ES-I3 (cell line): ENCODE results near the gene NOTCH1.

Experiments
- H3K36me3 ChIP-seq: 2 replicates; pipeline ENCODE4 v1.6.1; 2013; ENCODE audit warnings: mild to moderate bottlenecking, low read length, control low read depth, moderate library complexity; ENCODE audit not compliant: insufficient read depth
- H3K4me1 ChIP-seq: 2 replicates; pipeline ENCODE4 v1.6.1; 2013; ENCODE audit warnings: mild to moderate bottlenecking, control low read depth, low read length; ENCODE audit not compliant: insufficient read depth
- H3K9ac ChIP-seq: 2 replicates; pipeline ENCODE4 v1.6.1; 2013; ENCODE audit warnings: low read depth, mild to moderate bottlenecking, low read length, moderate library complexity
- H3K9me3 ChIP-seq: 2 replicates; pipeline ENCODE4 v1.6.1; 2013; ENCODE audit warnings: mild to moderate bottlenecking, low read length, moderate library complexity; ENCODE audit not compliant: control insufficient read depth, insufficient read depth

Gene NOTCH1

DNA sequence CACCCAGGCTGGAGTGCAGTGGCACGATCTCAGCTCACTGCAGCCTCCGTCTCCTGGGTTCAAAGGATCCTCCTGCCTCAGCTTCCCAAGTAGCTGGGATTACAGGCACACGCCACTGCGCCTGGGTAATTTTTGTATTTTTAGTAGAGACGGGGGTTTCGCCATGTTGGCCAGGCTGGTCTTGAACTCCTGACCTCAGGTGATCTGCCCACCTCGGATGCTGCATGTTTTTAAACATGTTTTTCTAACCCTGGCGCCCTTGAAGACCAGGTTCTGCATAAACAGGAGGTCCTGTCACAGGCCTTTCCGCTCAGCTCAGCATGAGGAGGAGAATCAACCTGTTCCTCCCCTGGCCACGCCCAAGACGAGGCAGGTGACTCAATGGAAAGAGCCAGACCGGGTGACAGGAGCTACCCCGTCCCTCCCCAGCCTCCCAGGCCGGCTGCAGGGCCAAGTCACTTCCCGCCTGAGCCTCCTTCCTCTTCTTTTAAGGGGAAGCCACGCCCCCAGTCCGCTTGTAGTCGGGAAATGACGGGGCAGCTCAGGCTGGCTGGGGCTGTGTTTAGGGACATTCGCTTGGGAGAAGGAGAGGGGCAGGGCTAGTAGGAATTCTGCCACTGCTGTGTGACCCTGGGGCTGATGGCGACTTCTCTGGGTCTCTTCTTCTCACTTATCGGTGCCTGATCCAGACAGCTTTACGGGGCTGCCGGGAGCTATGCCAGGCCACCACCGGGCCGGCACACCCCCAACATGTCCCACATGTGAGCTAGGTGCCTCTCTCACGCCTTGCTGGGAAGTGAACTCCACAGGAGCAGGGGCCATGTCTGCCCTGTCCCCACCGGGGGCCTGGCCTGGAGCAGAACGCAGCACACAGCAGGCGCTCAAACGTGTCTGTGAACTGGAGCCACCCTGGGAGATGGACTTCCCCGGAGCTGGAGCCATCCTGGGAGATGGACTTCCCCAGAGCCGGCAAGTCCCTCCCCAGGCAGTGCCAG lies 6.1 kb downstream of the NOTCH1 start:
- no peaks in the 10 kb centered on the region for H3K9me3 ChIP-seq
- H3K4me1 ChIP-seq = peaks cover 14% of the 10 kb centered on the region
- peaks cover 4% of the 10 kb centered on the region; the same call in 1 of the 2 replicates for H3K36me3 ChIP-seq
- no peak overlapping the region for H3K9ac ChIP-seq

GRCh38 chr9:136538599-136539426 lies 7.0 kb downstream of the NOTCH1 start:
- Histone ChIP-seq H3K36me3 (peaks cover 4% of the 10 kb centered on the region; the same call in 1 of the 2 replicates), H3K9me3 (no peaks in the 10 kb centered on the region), H3K9ac (no peak overlapping the region), H3K4me1 (peaks cover 14% of the 10 kb centered on the region)

DNA sequence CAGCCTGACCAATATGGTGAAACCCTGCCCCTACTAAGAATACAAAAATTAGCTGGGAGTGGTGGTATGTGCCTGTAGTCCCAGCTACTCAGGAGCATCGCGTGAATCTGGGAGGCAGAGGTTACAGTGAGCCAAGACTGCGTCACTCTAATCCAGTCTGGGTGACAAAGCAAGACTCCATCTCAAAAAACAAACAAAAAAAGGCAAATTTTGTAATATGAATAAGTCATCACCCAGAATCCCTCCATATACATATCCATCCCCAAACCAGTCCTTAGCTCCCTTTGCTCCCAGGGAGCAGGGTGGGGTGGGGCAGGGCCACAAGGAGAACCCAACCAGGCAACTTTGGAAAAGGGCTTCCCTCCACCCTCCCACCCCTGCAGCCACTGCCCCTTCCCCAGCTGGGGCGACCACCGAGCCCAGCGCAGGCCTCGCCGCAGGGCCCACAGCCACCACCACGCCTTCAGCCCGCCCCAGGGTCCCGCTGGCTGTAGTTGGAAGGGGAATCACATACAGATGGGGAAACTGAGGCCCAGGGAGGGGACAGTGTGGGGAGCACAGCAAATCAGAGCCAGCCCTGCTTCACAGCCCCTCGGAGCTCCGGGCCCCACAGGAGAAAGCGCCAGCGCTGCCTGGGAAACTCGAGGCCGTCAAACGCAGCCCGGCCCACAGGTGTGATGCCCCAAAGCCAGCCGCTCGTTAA lies 7.8 kb downstream of the NOTCH1 start:
- Histone ChIP-seq H3K4me1 (peaks cover 14% of the 10 kb centered on the region), H3K9ac (no peak overlapping the region), H3K36me3 (peaks cover 2% of the 10 kb centered on the region; the same call in 1 of the 2 replicates), H3K9me3 (no peaks in the 10 kb centered on the region)

- Histone ChIP-seq H3K36me3 (no peaks in the 10 kb centered on the region; the same call in 1 of the 2 replicates), H3K9me3 (no peaks in the 10 kb centered on the region), H3K9ac (no peak overlapping the region), H3K4me1 (peaks cover 14% of the 10 kb centered on the region)
Observed at GRCh38 chr9:136537411-136537810, 8.4 kb downstream of the NOTCH1 start.

DNA sequence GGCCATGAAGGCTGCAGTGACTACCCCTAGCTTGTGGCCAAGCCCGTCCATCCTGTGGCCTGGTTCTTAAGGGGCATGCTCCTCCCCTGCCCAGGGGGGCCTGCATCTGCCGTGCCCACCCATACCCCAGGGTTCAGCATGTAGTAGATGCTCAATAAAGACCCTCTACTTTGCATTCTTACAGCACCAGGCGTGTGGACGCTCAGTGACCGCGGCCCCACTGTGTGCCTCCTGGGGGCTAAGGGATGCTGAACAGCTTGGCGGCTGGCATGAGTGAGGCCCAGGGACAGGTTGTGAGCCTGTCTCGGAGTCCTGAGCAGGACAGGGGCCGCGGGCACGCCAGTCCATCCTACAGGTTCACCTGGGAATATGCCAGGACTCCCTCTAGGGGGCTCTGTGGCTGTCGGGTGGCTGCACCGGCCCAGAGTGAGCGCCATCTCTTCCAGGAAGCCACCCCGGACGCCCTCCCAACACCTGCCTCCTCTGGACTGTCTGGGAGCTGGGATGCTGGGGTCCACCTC lies 9.1 kb downstream of the NOTCH1 start:
- Histone ChIP-seq H3K9me3 (no peaks in the 10 kb centered on the region), H3K9ac (no peak overlapping the region), H3K4me1 (peaks cover 14% of the 10 kb centered on the region), H3K36me3 (no peaks in the 10 kb centered on the region; the same call in 1 of the 2 replicates)

DNA sequence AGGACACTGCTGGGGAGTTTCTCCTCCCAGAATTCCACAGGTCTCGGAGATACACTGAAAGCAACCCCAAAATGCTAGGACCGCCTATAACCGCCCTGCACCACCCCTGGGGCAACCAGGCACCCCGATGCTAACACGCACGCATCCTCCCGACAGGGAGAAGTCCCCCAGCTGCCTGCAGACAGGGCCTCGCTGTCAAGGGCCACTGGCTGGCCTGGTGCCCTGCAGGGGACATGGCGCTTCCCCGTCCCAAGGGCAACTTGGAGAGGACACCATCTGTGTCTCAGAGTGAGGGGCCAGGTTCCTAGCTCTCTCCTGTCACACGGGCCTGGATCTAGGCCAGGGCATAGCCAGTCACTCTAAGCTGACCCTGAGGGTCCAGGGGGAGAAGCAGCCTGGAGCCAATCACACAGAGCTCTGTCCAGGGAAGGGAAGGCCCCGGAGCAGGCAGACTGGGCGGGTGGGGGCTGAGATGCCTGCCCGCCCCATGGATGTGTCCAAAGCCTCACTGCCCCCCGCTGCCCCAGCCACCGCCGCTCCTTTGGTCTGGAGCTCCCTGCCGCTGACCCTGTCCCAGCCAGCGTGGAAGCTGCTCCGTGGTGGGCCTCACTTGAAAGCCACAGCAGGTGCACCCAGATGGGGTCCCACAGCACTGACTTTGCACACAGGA lies 9.7 kb downstream of the NOTCH1 start:
- no peak overlapping the region for H3K9ac ChIP-seq

GRCh38 chr9:136535070-136535469 lies 10.8 kb downstream of the NOTCH1 start:
- H3K4me1 ChIP-seq = peaks cover 8% of the 10 kb centered on the region
- H3K9ac ChIP-seq = no peak overlapping the region
- no peaks in the 10 kb centered on the region for H3K36me3 ChIP-seq
- H3K9me3 ChIP-seq = no peaks in the 10 kb centered on the region

More for the DNA sequence above, 9.7 kb downstream of the NOTCH1 start:
- H3K4me1 ChIP-seq = peaks cover 14% of the 10 kb centered on the region
- H3K36me3 ChIP-seq = no peaks in the 10 kb centered on the region
- no peaks in the 10 kb centered on the region for H3K9me3 ChIP-seq

GRCh38 chr9:136534366-136534765 lies 11.5 kb downstream of the NOTCH1 start:
- Histone ChIP-seq H3K9ac (no peak overlapping the region), H3K36me3 (no peaks in the 10 kb centered on the region), H3K4me1 (peaks cover 1% of the 10 kb centered on the region; the same call in 1 of the 2 replicates), H3K9me3 (no peaks in the 10 kb centered on the region)

- H3K4me1 ChIP-seq = no peaks in the 10 kb centered on the region
- H3K9me3 ChIP-seq = no peaks in the 10 kb centered on the region
Observed at GRCh38 chr9:136533775-136534157, 12.1 kb downstream of the NOTCH1 start.

GRCh38 chr9:136532799-136533774 lies 12.8 kb downstream of the NOTCH1 start:
- no peaks in the 10 kb centered on the region for H3K36me3 ChIP-seq
- no peaks in the 10 kb centered on the region for H3K9me3 ChIP-seq
- no peaks in the 10 kb centered on the region for H3K4me1 ChIP-seq
- H3K9ac ChIP-seq = no peak overlapping the region

More at GRCh38 chr9:136533775-136534157, 12.1 kb downstream of the NOTCH1 start:
- Histone ChIP-seq H3K36me3 (no peaks in the 10 kb centered on the region), H3K9ac (no peak overlapping the region)

DNA sequence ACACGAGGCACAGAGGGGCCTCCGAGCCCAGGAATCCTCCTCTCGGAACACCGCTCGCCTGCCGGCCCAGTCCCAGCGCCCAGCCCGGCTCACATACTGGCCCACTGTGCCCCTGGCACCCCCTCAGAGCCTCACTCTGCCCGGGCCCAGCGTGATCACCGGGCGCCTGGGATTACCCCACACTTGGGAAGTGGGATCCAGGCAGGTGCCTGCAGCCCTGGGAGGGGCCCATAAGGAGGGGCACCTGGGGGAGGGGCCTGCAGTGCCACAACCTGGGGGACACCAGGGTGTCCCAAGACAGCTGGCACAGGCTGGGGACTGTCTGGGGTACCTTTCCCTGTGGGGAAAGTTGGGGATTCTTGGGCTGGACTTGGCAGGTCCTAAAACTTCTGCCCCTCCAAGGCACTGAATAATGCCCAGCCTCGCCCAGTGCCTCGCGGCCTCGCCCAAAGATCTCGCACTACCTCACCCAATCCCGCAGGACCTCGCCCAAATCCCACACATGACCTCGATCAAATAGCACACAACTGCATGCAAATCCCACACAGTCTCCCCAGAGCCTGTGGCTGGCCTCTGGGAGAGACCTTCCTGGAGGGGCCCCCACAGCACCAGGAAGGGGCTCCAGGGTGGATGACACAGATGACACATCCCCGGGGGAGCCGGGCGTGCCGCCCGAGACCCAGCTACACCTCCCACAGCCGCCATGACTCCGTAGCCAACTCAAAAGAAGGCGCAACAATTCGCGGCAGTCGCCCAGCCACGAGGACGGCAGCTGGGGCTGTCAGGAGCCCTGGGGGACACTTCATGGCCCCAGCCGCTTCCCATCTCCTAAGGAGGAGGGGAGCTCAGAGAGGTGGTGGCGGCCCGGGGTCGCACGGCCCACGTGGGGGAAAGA lies 13.7 kb downstream of the NOTCH1 start:
- H3K9me3 ChIP-seq = no peaks in the 10 kb centered on the region
- H3K4me1 ChIP-seq = no peaks in the 10 kb centered on the region

More for the DNA sequence above, 13.7 kb downstream of the NOTCH1 start:
- no peak overlapping the region for H3K9ac ChIP-seq
- no peaks in the 10 kb centered on the region for H3K36me3 ChIP-seq
